Skeletal muscle cell (primary cell): ENCODE results near the gene GOLGA3.
"Not testable (repeated sequence)": the region's sequence is repeated elsewhere in the genome, so short reads cannot be mapped to it uniquely, and the experiment has no call there.

ENCODE experiments used
- DNase-seq: peaks from one replicate; pipeline ENCODE4 v3.0.0-alpha.2; 2010; ENCODE audit warnings: low read depth
- H3K4me3 ChIP-seq: 2 replicates; pipeline ENCODE4 v1.5.1; 2011; ENCODE audit warnings: low read depth, mild to moderate bottlenecking, control low read depth, low read length, moderate library complexity

Gene GOLGA3

DNA sequence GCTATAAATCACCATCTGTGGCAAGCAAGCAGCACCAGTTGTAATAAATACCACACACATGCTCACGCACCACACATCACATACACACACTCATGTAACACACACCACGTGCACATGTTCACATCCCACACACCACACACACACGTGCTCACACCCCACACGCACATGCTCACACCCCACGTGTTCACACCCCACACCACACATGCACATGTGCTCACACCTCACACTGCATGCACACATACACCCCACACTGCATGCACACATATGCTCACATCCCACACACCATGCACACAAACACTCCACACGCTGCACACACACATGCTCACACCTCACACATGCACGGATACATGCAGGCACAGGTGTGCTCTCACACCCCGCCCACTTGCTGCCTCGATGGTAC is 44.1 kb downstream of the GOLGA3 start:
- DNase-seq: no peak
- H3K4me3 ChIP-seq: no peak overlapping the region

DNA sequence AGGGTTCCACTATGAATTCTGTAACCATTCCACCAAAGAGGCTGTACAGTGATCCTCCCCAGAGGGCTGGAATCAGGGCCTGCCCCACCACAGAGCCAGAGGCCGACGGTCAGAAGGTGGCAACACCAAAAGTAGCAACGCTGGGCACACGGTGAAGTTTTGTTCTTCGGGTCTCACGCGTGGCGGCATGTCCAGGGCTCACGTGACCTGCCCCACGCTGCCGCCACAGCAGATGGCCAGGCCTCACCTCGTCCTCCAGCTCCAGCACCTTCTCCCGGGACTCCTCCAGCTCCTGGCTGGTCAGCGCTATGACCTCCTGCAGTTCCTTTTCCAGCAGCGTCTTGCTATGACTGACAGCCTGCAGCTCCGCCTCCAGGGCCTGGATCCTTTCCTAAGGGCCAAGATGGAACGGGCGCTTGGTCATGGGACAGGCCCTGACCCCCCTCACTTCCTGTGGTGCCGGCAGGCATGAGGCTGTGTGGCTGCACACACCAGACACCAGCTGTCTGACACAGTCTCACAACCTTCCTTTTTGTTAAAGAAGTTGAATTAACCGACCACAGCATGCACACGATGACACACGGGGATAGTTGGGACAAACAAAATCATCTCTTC is 44.6 kb downstream of the GOLGA3 start:
- DNase-seq: no peak
- no peak overlapping the region for H3K4me3 ChIP-seq

DNA sequence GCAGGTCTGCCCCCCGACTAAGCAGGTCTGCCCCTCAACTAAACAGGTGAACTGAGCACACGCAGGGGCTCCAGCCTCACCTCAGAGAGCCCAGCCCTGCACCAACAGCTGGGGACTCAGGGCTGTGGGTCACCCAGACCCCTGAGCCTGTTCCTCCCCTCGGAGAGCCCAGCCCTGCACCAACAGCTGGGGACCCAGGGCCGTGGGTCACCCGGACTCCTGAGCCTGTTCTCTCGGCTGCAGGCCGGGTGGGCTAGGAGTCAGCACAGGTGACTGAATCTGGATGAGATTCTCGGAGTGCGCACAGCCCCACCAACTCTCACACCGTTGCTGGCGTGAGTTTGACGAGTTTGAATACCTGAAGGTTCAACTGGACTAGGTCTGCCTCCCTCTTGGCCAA is 46.7 kb downstream of the GOLGA3 start:
- no peak for DNase-seq

DNA sequence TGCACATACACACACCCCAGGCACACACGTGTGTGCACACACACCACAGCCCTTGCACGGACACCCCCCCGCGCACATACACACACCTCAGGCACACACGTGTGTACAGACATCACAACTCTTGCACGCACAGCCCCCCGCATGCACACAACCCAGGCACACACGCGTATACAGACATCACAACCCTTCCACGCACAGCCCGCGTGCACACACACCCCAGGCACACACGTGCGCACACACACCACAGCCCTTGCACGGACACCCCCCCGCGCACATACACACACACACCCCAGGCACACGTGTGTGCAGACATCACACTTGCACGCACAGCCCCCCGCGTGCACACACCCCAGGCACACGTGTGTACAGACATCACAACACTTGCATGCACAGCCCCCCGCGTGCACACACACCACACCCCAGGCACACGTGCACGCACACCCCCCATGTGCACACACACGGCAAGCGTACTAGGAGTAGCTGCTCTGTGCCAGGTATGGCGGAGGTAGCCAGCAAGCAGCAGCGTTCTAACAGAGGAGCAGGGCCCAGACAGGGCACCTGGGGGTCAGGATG is 48.8 kb downstream of the GOLGA3 start:
- no peak overlapping the region for H3K4me3 ChIP-seq
- no peak for DNase-seq

More for the DNA sequence above, 46.7 kb downstream of the GOLGA3 start:
- no peak overlapping the region for H3K4me3 ChIP-seq

DNA sequence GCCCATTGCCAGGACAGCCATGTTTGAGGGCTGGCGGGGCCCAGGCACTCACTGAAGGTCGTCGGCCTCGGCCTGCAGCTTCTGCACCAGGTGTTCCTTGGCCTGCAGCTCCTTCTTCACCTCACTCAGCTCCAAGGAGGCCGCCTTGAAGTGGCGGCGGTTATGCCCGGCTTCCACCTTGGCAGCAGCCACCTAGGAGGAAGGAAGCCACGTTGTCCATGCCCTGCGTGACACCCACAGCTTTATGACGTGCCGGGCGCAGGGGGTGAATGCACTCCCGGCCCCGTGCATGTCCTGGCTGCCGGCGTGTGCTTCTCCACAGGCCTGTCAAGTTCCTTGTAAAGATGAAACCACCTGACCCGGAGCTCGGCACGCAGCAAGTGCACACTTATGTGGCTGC is 51.1 kb downstream of the GOLGA3 start:
- no peak overlapping the region for H3K4me3 ChIP-seq
- no peak for DNase-seq

DNA sequence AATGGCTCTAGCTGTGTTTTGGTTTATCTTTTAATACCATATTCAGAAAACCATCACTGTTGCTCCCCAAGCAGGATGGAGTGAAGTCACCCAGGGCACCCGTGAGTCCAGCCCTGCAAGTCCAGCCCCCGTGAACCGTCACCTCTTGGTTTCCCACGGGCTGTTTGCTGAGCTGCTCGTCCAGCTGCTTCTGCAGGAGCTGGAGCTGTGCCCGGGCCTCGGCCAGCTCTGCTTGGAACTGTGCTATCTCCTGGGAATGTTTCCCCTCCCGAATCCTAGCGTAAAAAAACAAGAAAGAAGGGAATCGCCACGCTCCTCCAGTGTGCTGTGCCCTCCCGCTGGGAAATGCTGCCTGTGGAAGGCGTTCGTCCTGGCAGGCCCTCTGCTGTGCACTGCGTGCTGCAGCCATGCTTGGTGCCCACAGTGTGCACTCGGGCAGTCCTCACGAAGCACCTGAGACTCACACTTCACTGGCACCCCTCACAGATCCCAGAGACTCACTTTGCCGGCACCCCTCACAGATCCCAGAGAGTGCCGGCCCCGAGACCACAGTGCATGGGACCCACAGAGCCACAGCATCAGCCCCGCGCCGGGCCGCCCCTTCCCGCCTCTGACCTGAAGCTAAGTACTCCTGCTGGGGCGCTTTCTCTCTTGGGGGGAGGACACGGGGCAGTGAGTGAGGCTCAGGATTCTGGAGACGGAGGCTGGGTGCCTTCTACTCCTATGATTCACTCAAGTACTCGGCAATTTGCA is 51.7 kb downstream of the GOLGA3 start:
- H3K4me3 ChIP-seq: no peak overlapping the region
- DNase-seq: peak; percentile 55

DNA sequence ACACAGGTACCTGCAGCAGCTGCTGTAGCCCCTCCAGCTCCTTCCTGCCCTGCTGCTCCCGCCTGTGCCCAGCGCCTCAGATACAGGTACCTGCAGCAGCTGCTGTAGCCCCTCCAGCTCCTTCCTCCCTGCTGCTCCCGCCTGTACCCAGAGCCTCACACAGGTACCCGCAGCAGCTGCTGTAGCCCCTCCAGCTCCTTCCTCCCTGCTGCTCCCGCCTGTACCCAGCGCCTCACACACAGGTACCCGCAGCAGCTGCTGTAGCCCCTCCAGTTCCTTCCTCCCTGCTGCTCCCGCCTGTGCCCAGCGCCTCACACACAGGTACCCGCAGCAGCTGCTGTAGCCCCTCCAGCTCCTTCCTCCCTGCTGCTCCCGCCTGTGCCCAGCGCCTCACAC is 52.4 kb downstream of the GOLGA3 start:
- DNase-seq, H3K4me3 ChIP-seq: not testable (repeated sequence)

DNA sequence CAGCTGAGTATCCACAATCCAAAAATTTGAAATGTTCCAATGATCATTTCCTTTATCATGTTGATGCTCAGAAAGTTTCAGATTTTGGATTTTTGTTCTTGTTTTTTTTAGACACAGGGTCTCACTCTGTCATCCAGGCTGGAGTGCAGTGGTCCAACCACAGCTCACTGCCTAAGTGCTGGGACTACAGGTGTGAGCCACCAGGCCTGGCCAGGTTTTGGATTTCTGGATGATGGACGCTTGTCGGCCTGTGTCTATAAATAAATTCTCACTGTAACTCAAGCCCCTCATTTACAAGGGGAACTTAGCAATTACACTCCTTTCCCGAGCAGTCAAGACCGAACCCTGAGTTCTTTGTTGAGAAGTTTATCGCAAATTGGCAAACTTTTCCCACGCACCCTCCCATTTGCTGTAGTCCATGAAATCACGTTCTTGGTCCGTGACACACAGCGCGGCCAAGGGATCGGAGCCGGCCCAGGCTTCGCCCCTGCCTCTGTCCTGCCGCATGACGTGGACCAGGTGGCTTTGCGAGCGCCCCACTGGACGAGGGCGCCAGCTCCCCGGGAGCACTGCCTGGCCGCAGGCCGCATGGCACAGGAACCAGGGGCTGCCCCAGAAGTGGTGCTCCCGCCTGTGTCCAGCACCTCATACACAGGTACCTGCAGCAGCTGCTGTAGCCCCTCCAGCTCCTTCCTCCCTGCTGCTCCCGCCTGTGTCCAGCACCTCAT is 53.0 kb downstream of the GOLGA3 start:
- H3K4me3 ChIP-seq: no peak overlapping the region
- no peak for DNase-seq

DNA sequence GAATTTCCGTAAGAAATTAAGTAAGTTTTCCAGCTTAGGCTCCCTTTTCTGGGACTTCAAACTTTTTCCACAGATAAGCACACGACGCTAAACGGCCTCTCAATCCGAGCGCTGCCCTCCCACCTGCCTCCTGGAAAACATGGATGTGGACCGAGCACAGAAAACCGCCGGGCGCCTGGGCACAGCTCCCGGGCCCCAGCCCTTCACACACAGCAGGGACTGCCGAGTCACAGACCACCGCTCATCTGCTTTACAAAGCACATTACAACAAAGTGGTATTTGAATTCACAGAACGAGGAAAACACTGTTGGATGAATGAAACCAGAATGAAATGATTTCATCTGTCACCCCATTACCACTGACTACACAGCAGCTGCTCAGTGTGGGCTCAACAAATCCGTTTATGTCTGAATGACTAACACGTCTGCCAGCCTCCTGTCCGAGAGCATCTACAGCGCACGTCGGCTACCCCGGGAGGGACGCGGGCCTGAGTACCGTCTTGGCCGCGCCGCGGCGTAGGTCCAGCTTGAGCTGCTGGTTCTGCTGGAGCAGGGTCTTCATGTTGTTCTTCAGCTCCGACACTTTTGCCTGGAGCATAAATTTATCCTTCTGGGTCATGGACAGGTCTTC is 53.9 kb downstream of the GOLGA3 start:
- no peak for DNase-seq

DNA sequence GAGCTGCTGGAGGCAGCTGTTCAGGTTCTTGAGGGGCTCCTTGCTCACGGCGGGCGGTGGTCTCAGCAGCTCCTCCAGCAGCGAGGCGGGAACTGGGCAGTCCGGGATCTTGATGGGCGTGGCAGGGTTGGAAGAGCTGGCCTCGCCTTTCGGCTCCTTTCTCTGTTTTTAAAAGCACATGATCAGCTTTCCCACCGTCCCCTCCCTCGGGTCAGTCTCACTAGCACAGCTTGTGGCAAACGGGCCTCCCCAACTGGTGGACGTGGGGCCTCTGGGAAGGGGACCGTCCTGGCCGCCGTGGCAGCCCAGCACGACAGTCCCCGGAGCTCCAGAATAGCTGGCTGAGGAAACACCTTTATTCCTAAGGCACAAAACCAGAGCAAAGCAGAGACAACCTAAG is 54.5 kb downstream of the GOLGA3 start:
- no peak for DNase-seq
- no peak overlapping the region for H3K4me3 ChIP-seq

More for the DNA sequence above, 53.9 kb downstream of the GOLGA3 start:
- H3K4me3 ChIP-seq: no peak overlapping the region

DNA sequence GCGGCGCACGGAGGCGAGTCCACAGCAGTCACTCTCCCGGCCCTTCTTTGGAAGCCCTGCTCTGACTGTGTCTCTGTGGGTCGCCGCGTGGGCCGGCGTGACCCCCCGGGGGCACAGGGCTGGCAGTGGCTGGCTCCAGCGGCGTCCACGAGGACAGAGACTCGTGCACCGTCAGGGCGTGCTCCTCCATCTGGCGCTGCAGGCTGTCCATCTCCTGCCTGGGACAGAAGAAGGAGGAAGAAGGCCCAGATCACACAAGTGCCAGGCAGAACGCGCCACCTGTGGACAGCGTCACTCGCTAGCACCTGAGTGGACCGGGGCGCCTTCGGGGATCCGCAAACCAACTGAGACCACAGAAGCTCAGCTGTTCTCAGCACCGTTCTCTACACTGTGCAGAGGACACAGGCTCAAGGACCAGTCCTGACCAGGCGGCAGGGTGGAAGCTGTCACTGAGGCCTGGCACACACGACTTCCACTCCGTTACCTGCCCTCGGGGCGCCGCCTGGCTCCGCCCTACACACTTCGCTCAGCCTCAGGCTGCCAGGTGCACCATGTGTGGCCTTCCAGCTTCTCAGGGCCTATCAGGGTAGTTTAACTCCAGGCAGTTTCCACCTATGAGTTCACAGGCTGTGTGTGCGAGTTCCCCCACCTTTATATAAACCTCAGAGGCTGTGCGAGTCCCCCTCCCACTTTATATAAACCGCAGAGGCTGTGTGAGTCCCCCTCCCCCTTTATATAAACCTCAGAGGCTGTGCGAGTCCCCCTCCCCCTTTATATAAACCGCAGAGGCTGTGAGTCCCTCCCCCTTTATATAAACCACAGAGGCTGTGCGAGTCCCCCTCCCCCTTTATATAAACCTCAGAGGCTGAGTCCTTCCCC is 55.4 kb downstream of the GOLGA3 start:
- H3K4me3 ChIP-seq: no peak overlapping the region

DNA sequence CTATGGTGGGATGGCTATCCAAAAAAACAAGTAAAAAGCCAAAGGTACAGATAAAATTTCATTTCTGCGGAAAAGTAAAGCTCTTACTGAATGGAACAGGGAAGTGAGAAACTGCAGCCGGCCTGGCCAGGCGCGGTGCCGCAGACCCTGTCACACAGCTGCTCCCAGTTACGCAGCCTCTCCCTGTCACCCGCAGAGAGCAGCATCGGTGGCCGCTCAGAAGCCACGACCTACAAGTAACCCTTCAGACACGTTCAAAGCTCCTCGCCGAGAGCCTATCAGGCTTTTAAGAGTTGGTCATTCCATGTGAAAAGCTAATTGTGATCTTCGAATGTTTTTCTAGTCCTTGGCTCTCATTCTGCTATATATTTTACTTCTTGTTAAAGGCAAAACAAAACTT is 56.1 kb downstream of the GOLGA3 start:
- no peak for DNase-seq
- no peak overlapping the region for H3K4me3 ChIP-seq

More for the DNA sequence above, 55.4 kb downstream of the GOLGA3 start:
- no peak for DNase-seq

DNA sequence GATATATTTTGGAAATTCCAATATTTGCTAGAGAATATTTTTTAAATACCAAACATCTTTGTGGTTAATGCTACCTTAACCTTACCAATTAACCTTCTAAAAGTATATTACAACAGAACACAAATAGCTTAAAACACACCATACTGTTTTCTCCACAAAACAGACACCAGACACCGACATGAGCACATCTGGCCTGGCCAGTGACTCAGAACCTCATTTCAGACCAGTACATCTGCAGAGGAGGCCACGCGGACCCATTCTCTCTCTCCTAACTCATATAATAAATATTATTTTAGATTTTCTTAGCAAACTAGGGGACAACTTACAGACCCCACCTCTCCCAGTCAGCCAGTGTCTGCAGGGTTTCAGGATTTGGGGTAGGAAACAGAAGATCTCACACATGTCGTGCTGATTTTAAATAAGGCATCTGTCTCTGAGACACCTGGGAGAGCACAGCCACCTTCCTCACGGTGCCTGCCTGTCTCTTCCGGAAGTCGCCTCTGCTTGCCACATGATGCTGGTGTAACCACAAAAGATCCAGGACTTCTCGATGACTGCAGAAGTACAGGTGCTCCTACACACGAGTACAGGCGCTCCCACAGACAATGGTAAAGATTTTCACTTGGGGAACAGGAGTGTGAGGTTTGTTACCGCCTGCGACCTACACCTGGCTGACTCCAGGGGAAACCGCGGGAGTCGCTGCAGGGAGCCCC is 57.4 kb downstream of the GOLGA3 start:
- no peak for DNase-seq
- no peak overlapping the region for H3K4me3 ChIP-seq

DNA sequence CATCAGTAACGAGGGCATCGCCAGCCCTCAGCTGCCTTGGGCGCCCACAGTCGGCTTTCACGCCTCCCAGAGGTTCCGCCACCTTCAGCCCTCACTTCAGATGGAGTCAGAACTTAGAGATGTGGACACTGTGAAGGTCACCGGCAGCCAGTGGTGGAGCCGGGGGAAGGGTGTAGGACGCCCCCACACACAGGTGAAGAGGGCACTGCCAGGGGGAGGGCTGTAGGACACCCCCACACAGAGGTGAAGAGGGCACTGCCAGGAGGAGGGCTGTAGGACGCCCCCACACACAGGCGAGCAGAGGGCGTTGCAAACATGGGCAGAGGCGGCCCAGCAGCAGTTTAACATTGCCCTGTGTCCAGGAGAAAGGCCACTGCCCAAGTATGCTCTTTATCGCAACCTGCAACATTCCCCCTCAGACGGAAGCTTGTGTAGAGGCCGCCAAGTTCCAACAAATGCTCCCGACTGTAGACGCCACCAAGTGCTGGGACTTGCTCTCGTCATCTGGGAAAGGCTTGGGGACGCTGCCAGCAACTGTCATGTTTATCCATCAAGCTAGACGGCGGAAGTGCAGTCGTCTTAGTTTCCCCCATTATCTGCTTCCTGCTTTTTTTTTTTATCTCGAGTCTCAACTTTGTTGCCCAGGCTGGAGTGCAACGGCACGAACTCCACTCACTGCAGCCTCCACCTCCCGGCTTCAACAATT is 62.1 kb downstream of the GOLGA3 start:
- H3K4me3 ChIP-seq: no peak overlapping the region
- no peak for DNase-seq

DNA sequence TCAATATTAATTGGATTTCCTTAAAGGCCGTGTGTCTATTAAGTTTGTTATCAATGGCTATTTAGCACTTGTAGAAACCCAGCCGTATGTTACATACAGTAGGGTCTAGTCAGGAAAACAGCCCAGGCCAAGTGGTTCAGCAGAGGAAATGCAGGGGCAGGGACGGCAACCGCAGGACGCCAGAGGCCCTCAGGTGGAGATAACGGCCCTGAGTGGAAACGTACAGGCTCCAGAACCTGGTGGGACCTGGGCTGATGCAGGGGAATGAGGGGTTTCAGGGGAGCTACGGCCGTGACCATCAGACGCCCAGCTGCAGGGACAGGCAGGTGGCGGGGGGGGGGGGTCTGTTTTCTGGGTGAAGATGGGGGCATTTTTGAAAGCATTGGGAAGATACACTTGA is 63.3 kb downstream of the GOLGA3 start:
- DNase-seq: no peak
- H3K4me3 ChIP-seq: no peak overlapping the region

DNA sequence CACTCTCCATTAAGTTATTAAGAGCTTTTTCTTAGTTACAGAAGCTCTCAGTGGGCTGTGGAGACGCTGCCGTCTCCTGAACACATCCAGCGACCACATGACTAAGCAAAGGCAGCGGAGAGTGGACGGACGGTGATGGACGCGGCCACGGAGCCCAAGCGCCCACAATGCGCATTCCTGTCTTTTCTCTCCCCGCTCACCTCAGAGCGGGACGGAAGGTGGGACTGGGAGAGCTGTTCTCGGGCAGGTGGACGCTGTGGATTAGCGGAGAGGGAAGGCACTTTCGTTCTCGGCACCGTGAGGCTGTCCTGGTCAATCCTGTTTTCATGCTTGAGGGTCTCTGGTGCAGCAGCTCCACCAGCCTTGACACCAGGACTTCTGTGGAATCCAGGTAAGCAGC is 64.4 kb downstream of the GOLGA3 start:
- no peak for DNase-seq
- H3K4me3 ChIP-seq: no peak overlapping the region

DNA sequence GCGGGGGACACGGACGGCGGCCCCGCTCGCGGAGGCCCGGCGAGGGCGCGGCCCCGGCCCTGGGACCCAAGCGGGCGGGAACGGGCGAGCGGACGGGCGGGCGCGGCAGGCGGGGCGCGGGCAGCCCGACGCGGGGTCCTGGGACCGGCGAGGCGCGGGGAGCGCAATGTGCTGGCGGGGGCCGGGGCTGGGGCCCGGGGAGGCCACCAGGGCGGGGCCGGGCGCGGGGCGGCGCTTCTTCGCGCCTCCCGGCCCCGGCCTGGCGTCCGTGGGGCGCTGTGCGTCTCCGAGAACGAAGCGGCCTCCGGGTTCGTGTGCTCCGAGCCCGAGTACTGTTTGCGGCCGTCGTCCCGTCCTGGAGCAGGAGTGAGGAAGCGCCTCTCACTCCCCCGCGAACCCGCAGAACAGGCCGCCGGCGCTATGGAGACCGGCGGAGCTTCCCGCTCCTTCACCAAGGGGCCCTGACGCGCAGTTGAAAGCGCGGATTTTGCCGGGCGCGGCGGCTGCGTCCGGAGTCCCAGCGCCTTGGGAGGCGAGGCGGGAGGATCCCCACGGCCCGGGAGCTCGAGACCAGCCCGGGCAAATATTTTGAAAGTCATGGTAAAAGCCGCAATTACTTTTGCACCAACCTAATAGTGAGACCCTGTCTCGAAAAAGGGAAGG is 66.6 kb downstream of the GOLGA3 start:
- peak; percentile 66 for DNase-seq
- peak overlapping the region; percentile 73 for H3K4me3 ChIP-seq
